ENCODE measurements around the gene KIF5C.

The KIF5C gene

GRCh38 chr2:148867079-148867769 lies 7.8 kb upstream of the KIF5C start:
- Histone ChIP-seq H3K9me2 (replicated peaks; ENCODE audit: low read depth, low read length) (no peaks in the 10 kb centered on the region), H3K27me3 (ENCODE audit: insufficient read depth, low read length, poor library complexity, severe bottlenecking) (no peaks in the 10 kb centered on the region), H3K4me1 (ENCODE audit: insufficient read depth, low read length, poor library complexity, severe bottlenecking) (no peaks in the 10 kb centered on the region), H3K4me2 (ENCODE audit: low read depth, low read length, poor library complexity, severe bottlenecking) (no peak overlapping the region), H3K79me2 (ENCODE audit: insufficient read depth, low read length) (no peaks in the 10 kb centered on the region), H3F3A (ENCODE audit: low read depth) (no peaks in the 10 kb centered on the region), H3K9ac (ENCODE audit: low read depth, low read length, poor library complexity, severe bottlenecking) (no peak overlapping the region), H3K4me3 (ENCODE audit: low read length, poor library complexity, severe bottlenecking) (no peak overlapping the region), H3K9me3 (ENCODE audit: insufficient read depth, low read depth, low read length) (no peaks in the 10 kb centered on the region), H2AFZ (ENCODE audit: low read length) (no peak overlapping the region), H4K20me1 (ENCODE audit: insufficient read depth, low read length, poor library complexity, severe bottlenecking) (no peaks in the 10 kb centered on the region), H3K36me3 (ENCODE audit: insufficient read depth, low read length) (no peaks in the 10 kb centered on the region)
- no peak for TF ChIP-seq CTCF (conservative IDR thresholded peaks at IDR 0.05; ENCODE audit: low read length)
- TF ChIP-seq EZH2phosphoT487 (IDR thresholded peaks at IDR 0.05; ENCODE audit: borderline replicate concordance), result no peak

GRCh38 chr2:148875387-148876051 lies 492 bp downstream of the KIF5C start:
- Histone ChIP-seq H3K4me3 (ENCODE audit: low read length, poor library complexity, severe bottlenecking) (no peak overlapping the region), H3K27me3 (ENCODE audit: insufficient read depth, low read length, poor library complexity, severe bottlenecking) (no peaks in the 10 kb centered on the region), H3K36me3 (ENCODE audit: insufficient read depth, low read length) (no peaks in the 10 kb centered on the region), H3K4me2 (ENCODE audit: low read depth, low read length, poor library complexity, severe bottlenecking) (no peak overlapping the region), H3F3A (ENCODE audit: low read depth) (no peaks in the 10 kb centered on the region), H3K9me3 (ENCODE audit: insufficient read depth, low read depth, low read length) (no peaks in the 10 kb centered on the region), H3K9me2 (replicated peaks; ENCODE audit: low read depth, low read length) (no peaks in the 10 kb centered on the region), H2AFZ (ENCODE audit: low read length) (no peak overlapping the region), H3K79me2 (ENCODE audit: insufficient read depth, low read length) (no peaks in the 10 kb centered on the region), H3K4me1 (ENCODE audit: insufficient read depth, low read length, poor library complexity, severe bottlenecking) (no peaks in the 10 kb centered on the region), H4K20me1 (ENCODE audit: insufficient read depth, low read length, poor library complexity, severe bottlenecking) (no peaks in the 10 kb centered on the region), H3K9ac (ENCODE audit: low read depth, low read length, poor library complexity, severe bottlenecking) (no peak overlapping the region)
- TF ChIP-seq EZH2phosphoT487 (IDR thresholded peaks at IDR 0.05; ENCODE audit: borderline replicate concordance) (no peak), CTCF (conservative IDR thresholded peaks at IDR 0.05; ENCODE audit: low read length) (no peak)

DNA sequence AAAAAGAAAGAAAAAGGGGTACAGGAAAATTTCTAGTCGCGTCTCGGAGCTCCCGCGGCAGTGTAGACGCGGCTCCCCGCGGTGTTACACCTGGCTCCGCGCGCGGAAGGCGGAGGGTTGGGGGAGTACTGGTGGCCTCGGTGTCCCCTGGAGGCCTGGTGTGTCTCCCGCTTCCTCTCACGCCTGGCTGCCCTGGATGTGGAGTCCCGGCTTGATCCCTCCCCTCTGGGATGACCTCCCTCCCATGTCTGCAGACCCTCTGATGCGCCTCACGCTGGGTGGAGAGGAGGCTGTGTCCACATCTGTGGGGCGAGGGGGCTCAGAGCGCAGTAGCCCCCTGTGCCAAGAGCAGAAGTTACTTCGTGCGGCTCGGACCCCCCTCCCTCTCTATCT lies 1.2 kb downstream of the KIF5C start:
- no peak overlapping the region for H3K4me2 ChIP-seq (ENCODE audit: low read depth, low read length, poor library complexity, severe bottlenecking)
- H2AFZ ChIP-seq (ENCODE audit: low read length), result no peak overlapping the region
- H3K36me3 ChIP-seq (ENCODE audit: insufficient read depth, low read length), result no peaks in the 10 kb centered on the region
- H3K9me3 ChIP-seq (ENCODE audit: insufficient read depth, low read depth, low read length), result no peaks in the 10 kb centered on the region
- no peak overlapping the region for H3K9ac ChIP-seq (ENCODE audit: low read depth, low read length, poor library complexity, severe bottlenecking)
- no peaks in the 10 kb centered on the region for H3K4me1 ChIP-seq (ENCODE audit: insufficient read depth, low read length, poor library complexity, severe bottlenecking)
- no peaks in the 10 kb centered on the region for H4K20me1 ChIP-seq (ENCODE audit: insufficient read depth, low read length, poor library complexity, severe bottlenecking)
- TF ChIP-seq CTCF (conservative IDR thresholded peaks at IDR 0.05; ENCODE audit: low read length), result no peak
- TF ChIP-seq EZH2phosphoT487 (IDR thresholded peaks at IDR 0.05; ENCODE audit: borderline replicate concordance), result no peak
- H3K79me2 ChIP-seq (ENCODE audit: insufficient read depth, low read length), result no peaks in the 10 kb centered on the region
- no peaks in the 10 kb centered on the region for H3K9me2 ChIP-seq (replicated peaks; ENCODE audit: low read depth, low read length)
- no peak overlapping the region for H3K4me3 ChIP-seq (ENCODE audit: low read length, poor library complexity, severe bottlenecking)
- H3F3A ChIP-seq (ENCODE audit: low read depth), result no peaks in the 10 kb centered on the region
- H3K27me3 ChIP-seq (ENCODE audit: insufficient read depth, low read length, poor library complexity, severe bottlenecking), result no peaks in the 10 kb centered on the region
